WTC11 (cell line): ENCODE data around the gene TMED9. TPM values are rescaled to one million over a fixed set of nuclear protein-coding genes. Genes with fewer than 3 reads are reported as not detected.

Experiments
- ATAC-seq: fragments of 200-7000 bp; cut with Tn5 transposase; 2 replicates; pipeline ENCODE4 v1.10.0; 2021; ENCODE audit warnings: mild to moderate bottlenecking, moderate library complexity
- CTCF ChIA-PET: fragments of 300-600 bp; sonication (Branson Sonifier 250); formaldehyde crosslinking; loops from one replicate; lab custom pipeline; 2021; ENCODE audit warnings: antibody characterized with exemption; lab: Charles Lee
- POLR2A ChIA-PET: fragments of 350-600 bp; sonication (Branson Sonifier 250); formaldehyde crosslinking; loops from one replicate; lab custom pipeline; 2021; ENCODE audit warnings: antibody characterized with exemption; lab: Charles Lee
- DNase-seq: peaks from one replicate; pipeline ENCODE4 v3.0.0; 2021; ENCODE audit warnings: low spot score
- H3K27ac Mint-ChIP-seq: 2 replicates; pipeline ENCODE4 v1.8.0; 2021; ENCODE audit warnings: mixed read lengths
- H3K27me3 Mint-ChIP-seq: 2 replicates; pipeline ENCODE4 v1.8.0; 2021; ENCODE audit warnings: low read depth, mild to moderate bottlenecking, moderate library complexity, mixed read lengths
- H3K36me3 Mint-ChIP-seq: 2 replicates; pipeline ENCODE4 v1.8.0; 2021; ENCODE audit warnings: mixed read lengths
- H3K4me1 Mint-ChIP-seq: 2 replicates; pipeline ENCODE4 v1.8.0; 2022; ENCODE audit warnings: mixed read lengths
- H3K4me3 Mint-ChIP-seq: 2 replicates; pipeline ENCODE4 v1.8.0; 2021; ENCODE audit warnings: mild to moderate bottlenecking, moderate library complexity, mixed read lengths
- H3K9me3 Mint-ChIP-seq: 2 replicates; pipeline ENCODE4 v1.8.0; 2021; ENCODE audit warnings: mixed read lengths
- ATF6 ChIP-seq: sonication (generic); formaldehyde crosslinking; IDR thresholded peaks from 2 replicates; pipeline ENCODE4 v1.8.1; 2023; ENCODE audit warnings: mild to moderate bottlenecking, missing genetic modification reagents
- CBFB ChIP-seq: sonication (generic); formaldehyde crosslinking; IDR thresholded peaks from 2 replicates; pipeline ENCODE4 v1.8.1; 2022; ENCODE audit warnings: mild to moderate bottlenecking, low read depth, missing genetic modification reagents
- CREB1 ChIP-seq: sonication (generic); formaldehyde crosslinking; IDR thresholded peaks from 2 replicates; pipeline ENCODE4 v1.8.0; 2023; ENCODE audit warnings: mild to moderate bottlenecking, missing genetic modification reagents
- ELF4 ChIP-seq: sonication (generic); formaldehyde crosslinking; IDR thresholded peaks from 2 replicates; pipeline ENCODE4 v1.8.1; 2022; ENCODE audit warnings: low read depth, mild to moderate bottlenecking, moderate library complexity, missing genetic modification reagents
- ESRRA ChIP-seq: sonication (generic); formaldehyde crosslinking; IDR thresholded peaks from 2 replicates; pipeline ENCODE4 v1.8.1; 2022; ENCODE audit warnings: mild to moderate bottlenecking, missing genetic modification reagents, borderline replicate concordance
- HMGA2 ChIP-seq: fragments of 250-450 bp; sonication (Bioruptor Pico); IDR thresholded peaks from 2 replicates; pipeline ENCODE4 v1.4.0; 2021; ENCODE audit warnings: mild to moderate bottlenecking, moderate library complexity
- IRF1 ChIP-seq: sonication (generic); formaldehyde crosslinking; IDR thresholded peaks from 2 replicates; pipeline ENCODE4 v1.8.0; 2023; ENCODE audit warnings: missing genetic modification reagents
- JAZF1 ChIP-seq: fragments of 250-450 bp; sonication (Bioruptor Pico); IDR thresholded peaks from 2 replicates; pipeline ENCODE4 v1.9.0; 2021; ENCODE audit warnings: moderate library complexity, mild to moderate bottlenecking, inconsistent platforms
- MYBL2 ChIP-seq: sonication (generic); formaldehyde crosslinking; IDR thresholded peaks from 2 replicates; pipeline ENCODE4 v1.8.1; 2023; ENCODE audit warnings: mild to moderate bottlenecking, moderate library complexity, missing genetic modification reagents
- NR2C2 ChIP-seq: sonication (generic); formaldehyde crosslinking; IDR thresholded peaks from 2 replicates; pipeline ENCODE4 v1.8.0; 2022; ENCODE audit warnings: mild to moderate bottlenecking, missing genetic modification reagents
- NR3C1 ChIP-seq: sonication (generic); formaldehyde crosslinking; conservative IDR thresholded peaks from 2 replicates; pipeline ENCODE4 v1.8.1; 2023; ENCODE audit warnings: low read depth, mild to moderate bottlenecking, missing genetic modification reagents
- RORB ChIP-seq: fragments of 250-450 bp; sonication (Bioruptor Pico); IDR thresholded peaks from 2 replicates; pipeline ENCODE4 v1.9.0; 2021; ENCODE audit warnings: mild to moderate bottlenecking
- SOX15 ChIP-seq: fragments of 250-450 bp; sonication (Bioruptor Pico); IDR thresholded peaks from 2 replicates; pipeline ENCODE4 v1.9.0; 2021; ENCODE audit warnings: mild to moderate bottlenecking
- ZNF219 ChIP-seq: sonication (generic); formaldehyde crosslinking; IDR thresholded peaks from 2 replicates; pipeline ENCODE4 v1.8.0; 2023; ENCODE audit warnings: missing genetic modification reagents, mild to moderate bottlenecking, borderline replicate concordance
- ZNF232 ChIP-seq: sonication (generic); formaldehyde crosslinking; IDR thresholded peaks from 2 replicates; pipeline ENCODE4 v1.8.0; 2022; ENCODE audit warnings: mild to moderate bottlenecking, missing genetic modification reagents
- ZNF263 ChIP-seq: sonication (generic); formaldehyde crosslinking; IDR thresholded peaks from 2 replicates; pipeline ENCODE4 v1.8.1; 2022; ENCODE audit warnings: low read depth, mild to moderate bottlenecking, moderate library complexity, missing genetic modification reagents
- ZNF423 ChIP-seq: fragments of 250-450 bp; sonication (Bioruptor Pico); IDR thresholded peaks from 2 replicates; pipeline ENCODE4 v2.1.2; 2022; ENCODE audit warnings: mild to moderate bottlenecking, moderate library complexity
- total RNA-seq: library from RNA; stranded (reverse); gene quantifications from 3 replicates; pipeline ENCODE4 v1.2.3, GENCODE V29; 2021
- TF ChIP-seq, protein P1 (sequence below): sonication (generic); formaldehyde crosslinking; conservative IDR thresholded peaks from 2 replicates; pipeline ENCODE4 v1.8.1; 2023; ENCODE audit warnings: mild to moderate bottlenecking, low read depth, missing genetic modification reagents, moderate library complexity
- TF ChIP-seq, protein P2 (sequence below): sonication (generic); formaldehyde crosslinking; IDR thresholded peaks from 2 replicates; pipeline ENCODE4 v1.8.0; 2022; ENCODE audit warnings: mild to moderate bottlenecking, missing genetic modification reagents
- TF ChIP-seq, protein P3 (sequence below): sonication (generic); formaldehyde crosslinking; IDR thresholded peaks from 2 replicates; pipeline ENCODE4 v1.8.1; 2023; ENCODE audit warnings: mild to moderate bottlenecking, missing genetic modification reagents, borderline replicate concordance

TMED9 gene
- total RNA-seq, 1 experiment from 2014 or later: 164 TPM

GRCh38 chr5:177601577-177602457 lies 9.8 kb downstream of the TMED9 start:
- no peak for DNase-seq

GRCh38 chr5:177602458-177602830 lies 10.4 kb downstream of the TMED9 start:
- H3K36me3 Mint-ChIP-seq: 0 out of 2 replicates have a peak, but pooled peaks cover 2% of the 10 kb centered on the region
- ChIA-PET POLR2A (no interaction called here), CTCF (interaction anchor here (1.4 kb wide), 1 partner anchor 101 kb away, joined by 3 read pairs; no protein-coding TSS in a partner anchor)
- H3K27ac Mint-ChIP-seq: no peak overlapping the region
- H3K27me3 Mint-ChIP-seq: peaks cover 21% of the 10 kb centered on the region
- H3K9me3 Mint-ChIP-seq: no peaks in the 10 kb centered on the region
- DNase-seq: no peak
- H3K4me1 Mint-ChIP-seq: peaks cover 25% of the 10 kb centered on the region
- H3K4me3 Mint-ChIP-seq: no peak overlapping the region
- no peak for TF ChIP-seq ZNF263 (CRISPR knock-in tag)
- no peak for TF ChIP-seq JAZF1 (CRISPR knock-in tag)
- TF ChIP-seq HMGA2 (CRISPR knock-in tag): no peak
- ATAC-seq: no peak

More at GRCh38 chr5:177601577-177602457, 9.8 kb downstream of the TMED9 start:
- H3K27ac Mint-ChIP-seq: no peak overlapping the region
- CTCF ChIA-PET: interaction anchor here (0.6 to 1.4 kb wide), 2 partner anchors 71 to 100 kb away, joined by 3 read pairs; no protein-coding TSS in a partner anchor
- H3K27me3 Mint-ChIP-seq: peaks cover 21% of the 10 kb centered on the region
- ATAC-seq: no peak
- H3K36me3 Mint-ChIP-seq: peaks cover 2% of the 10 kb centered on the region; the same call in 1 of the 2 replicates
- H3K9me3 Mint-ChIP-seq: no peaks in the 10 kb centered on the region
- peak overlapping the region; percentile 97 for H3K4me3 Mint-ChIP-seq
- POLR2A ChIA-PET: no interaction called here
- TF ChIP-seq NR3C1 (CRISPR knock-in tag): no peak
- TF ChIP-seq, protein P1, sequence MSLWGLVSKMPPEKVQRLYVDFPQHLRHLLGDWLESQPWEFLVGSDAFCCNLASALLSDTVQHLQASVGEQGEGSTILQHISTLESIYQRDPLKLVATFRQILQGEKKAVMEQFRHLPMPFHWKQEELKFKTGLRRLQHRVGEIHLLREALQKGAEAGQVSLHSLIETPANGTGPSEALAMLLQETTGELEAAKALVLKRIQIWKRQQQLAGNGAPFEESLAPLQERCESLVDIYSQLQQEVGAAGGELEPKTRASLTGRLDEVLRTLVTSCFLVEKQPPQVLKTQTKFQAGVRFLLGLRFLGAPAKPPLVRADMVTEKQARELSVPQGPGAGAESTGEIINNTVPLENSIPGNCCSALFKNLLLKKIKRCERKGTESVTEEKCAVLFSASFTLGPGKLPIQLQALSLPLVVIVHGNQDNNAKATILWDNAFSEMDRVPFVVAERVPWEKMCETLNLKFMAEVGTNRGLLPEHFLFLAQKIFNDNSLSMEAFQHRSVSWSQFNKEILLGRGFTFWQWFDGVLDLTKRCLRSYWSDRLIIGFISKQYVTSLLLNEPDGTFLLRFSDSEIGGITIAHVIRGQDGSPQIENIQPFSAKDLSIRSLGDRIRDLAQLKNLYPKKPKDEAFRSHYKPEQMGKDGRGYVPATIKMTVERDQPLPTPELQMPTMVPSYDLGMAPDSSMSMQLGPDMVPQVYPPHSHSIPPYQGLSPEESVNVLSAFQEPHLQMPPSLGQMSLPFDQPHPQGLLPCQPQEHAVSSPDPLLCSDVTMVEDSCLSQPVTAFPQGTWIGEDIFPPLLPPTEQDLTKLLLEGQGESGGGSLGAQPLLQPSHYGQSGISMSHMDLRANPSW (CRISPR knock-in tag): no peak
- no peak for TF ChIP-seq HMGA2 (CRISPR knock-in tag)
- no peak for TF ChIP-seq RORB
- no peak for TF ChIP-seq SOX15 (CRISPR knock-in tag)
- H3K4me1 Mint-ChIP-seq: peaks cover 19% of the 10 kb centered on the region

DNA sequence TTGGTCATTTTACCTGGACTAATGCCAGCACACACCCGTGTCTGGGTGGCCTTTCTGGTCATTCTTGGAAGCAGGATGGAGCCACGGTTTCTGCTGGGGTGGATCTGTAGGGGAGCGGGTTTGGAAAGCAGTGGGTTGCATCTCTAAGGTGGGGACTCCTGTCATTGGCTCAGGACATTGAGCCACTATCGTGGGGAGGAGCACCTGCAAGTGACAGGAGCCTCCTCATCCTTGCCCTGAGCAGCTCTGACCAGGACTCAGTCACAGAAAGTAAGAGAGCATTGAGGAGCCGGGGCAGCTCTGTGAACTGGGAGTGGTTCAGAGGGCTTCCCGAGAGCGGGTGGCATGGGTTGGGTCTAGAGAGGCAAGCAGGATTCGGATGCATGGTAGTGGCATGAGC lies 11.6 kb downstream of the TMED9 start:
- no peak overlapping the region for H3K4me3 Mint-ChIP-seq
- H3K27me3 Mint-ChIP-seq: peaks cover 15% of the 10 kb centered on the region
- TF ChIP-seq ATF6 (CRISPR knock-in tag): no peak
- TF ChIP-seq MYBL2 (CRISPR knock-in tag): no peak
- TF ChIP-seq ELF4 (CRISPR knock-in tag): no peak
- no peak for TF ChIP-seq ZNF232 (CRISPR knock-in tag)
- no peak for TF ChIP-seq IRF1 (CRISPR knock-in tag)
- no peak for TF ChIP-seq ZNF219
- TF ChIP-seq ESRRA (CRISPR knock-in tag): no peak
- TF ChIP-seq NR2C2 (CRISPR knock-in tag): no peak
- TF ChIP-seq CBFB (CRISPR knock-in tag): no peak
- TF ChIP-seq, protein P2, sequence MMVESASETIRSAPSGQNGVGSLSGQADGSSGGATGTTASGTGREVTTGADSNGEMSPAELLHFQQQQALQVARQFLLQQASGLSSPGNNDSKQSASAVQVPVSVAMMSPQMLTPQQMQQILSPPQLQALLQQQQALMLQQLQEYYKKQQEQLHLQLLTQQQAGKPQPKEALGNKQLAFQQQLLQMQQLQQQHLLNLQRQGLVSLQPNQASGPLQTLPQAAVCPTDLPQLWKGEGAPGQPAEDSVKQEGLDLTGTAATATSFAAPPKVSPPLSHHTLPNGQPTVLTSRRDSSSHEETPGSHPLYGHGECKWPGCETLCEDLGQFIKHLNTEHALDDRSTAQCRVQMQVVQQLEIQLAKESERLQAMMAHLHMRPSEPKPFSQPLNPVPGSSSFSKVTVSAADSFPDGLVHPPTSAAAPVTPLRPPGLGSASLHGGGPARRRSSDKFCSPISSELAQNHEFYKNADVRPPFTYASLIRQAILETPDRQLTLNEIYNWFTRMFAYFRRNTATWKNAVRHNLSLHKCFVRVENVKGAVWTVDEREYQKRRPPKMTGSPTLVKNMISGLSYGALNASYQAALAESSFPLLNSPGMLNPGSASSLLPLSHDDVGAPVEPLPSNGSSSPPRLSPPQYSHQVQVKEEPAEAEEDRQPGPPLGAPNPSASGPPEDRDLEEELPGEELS (CRISPR knock-in tag): no peak
- TF ChIP-seq CREB1: no peak
- TF ChIP-seq ZNF423 (CRISPR knock-in tag): no peak
- TF ChIP-seq, protein P3, sequence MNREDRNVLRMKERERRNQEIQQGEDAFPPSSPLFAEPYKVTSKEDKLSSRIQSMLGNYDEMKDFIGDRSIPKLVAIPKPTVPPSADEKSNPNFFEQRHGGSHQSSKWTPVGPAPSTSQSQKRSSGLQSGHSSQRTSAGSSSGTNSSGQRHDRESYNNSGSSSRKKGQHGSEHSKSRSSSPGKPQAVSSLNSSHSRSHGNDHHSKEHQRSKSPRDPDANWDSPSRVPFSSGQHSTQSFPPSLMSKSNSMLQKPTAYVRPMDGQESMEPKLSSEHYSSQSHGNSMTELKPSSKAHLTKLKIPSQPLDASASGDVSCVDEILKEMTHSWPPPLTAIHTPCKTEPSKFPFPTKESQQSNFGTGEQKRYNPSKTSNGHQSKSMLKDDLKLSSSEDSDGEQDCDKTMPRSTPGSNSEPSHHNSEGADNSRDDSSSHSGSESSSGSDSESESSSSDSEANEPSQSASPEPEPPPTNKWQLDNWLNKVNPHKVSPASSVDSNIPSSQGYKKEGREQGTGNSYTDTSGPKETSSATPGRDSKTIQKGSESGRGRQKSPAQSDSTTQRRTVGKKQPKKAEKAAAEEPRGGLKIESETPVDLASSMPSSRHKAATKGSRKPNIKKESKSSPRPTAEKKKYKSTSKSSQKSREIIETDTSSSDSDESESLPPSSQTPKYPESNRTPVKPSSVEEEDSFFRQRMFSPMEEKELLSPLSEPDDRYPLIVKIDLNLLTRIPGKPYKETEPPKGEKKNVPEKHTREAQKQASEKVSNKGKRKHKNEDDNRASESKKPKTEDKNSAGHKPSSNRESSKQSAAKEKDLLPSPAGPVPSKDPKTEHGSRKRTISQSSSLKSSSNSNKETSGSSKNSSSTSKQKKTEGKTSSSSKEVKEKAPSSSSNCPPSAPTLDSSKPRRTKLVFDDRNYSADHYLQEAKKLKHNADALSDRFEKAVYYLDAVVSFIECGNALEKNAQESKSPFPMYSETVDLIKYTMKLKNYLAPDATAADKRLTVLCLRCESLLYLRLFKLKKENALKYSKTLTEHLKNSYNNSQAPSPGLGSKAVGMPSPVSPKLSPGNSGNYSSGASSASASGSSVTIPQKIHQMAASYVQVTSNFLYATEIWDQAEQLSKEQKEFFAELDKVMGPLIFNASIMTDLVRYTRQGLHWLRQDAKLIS (CRISPR knock-in tag): no peak

More for the DNA sequence above, 11.6 kb downstream of the TMED9 start:
- POLR2A ChIA-PET: no interaction called here
- Mint-ChIP-seq H3K4me1 (peaks cover 33% of the 10 kb centered on the region), H3K27ac (no peak overlapping the region), H3K36me3 (0 out of 2 replicates have a peak, but pooled peaks cover 2% of the 10 kb centered on the region), H3K9me3 (no peaks in the 10 kb centered on the region)
- ATAC-seq (no peak), DNase-seq (no peak)
- CTCF ChIA-PET: no interaction called here
